ENCODE results near the gene EVI5. TPM values are rescaled to one million over a fixed set of nuclear protein-coding genes. Genes with fewer than 3 reads are reported as not detected.

The EVI5 gene
- total and polyA plus RNA-seq, 10 of the 15 experiments (the other 5 are each of a cell fraction or from before 2014, with no cell fraction given) = 0.27 to 6.8 (median 1.7) TPM

- no peak for TF ChIP-seq STAT3 (IDR thresholded peaks at IDR 0.05; ENCODE audit: low read depth, low read length)
- TF ChIP-seq RELA (IDR thresholded peaks at IDR 0.05; ENCODE audit: borderline replicate concordance, partially characterized antibody) = peak; percentile 41
- TF ChIP-seq DPF2 (IDR thresholded peaks at IDR 0.05) = 0 out of 2 replicates have a peak, but pooled peaks have one; percentile 75
- no peak for TF ChIP-seq MYB (IDR thresholded peaks at IDR 0.05; ENCODE audit: borderline replicate concordance, low read depth, low read length)
- peak; percentile 67 to 73; a peak in 2 of 4 replicates for TF ChIP-seq BHLHE40 (IDR thresholded peaks at IDR 0.05; ENCODE audit: borderline replicate concordance in 1 of 2, low read depth in 2 of 2, low read length in 1 of 2)
- TF ChIP-seq, protein P1, sequence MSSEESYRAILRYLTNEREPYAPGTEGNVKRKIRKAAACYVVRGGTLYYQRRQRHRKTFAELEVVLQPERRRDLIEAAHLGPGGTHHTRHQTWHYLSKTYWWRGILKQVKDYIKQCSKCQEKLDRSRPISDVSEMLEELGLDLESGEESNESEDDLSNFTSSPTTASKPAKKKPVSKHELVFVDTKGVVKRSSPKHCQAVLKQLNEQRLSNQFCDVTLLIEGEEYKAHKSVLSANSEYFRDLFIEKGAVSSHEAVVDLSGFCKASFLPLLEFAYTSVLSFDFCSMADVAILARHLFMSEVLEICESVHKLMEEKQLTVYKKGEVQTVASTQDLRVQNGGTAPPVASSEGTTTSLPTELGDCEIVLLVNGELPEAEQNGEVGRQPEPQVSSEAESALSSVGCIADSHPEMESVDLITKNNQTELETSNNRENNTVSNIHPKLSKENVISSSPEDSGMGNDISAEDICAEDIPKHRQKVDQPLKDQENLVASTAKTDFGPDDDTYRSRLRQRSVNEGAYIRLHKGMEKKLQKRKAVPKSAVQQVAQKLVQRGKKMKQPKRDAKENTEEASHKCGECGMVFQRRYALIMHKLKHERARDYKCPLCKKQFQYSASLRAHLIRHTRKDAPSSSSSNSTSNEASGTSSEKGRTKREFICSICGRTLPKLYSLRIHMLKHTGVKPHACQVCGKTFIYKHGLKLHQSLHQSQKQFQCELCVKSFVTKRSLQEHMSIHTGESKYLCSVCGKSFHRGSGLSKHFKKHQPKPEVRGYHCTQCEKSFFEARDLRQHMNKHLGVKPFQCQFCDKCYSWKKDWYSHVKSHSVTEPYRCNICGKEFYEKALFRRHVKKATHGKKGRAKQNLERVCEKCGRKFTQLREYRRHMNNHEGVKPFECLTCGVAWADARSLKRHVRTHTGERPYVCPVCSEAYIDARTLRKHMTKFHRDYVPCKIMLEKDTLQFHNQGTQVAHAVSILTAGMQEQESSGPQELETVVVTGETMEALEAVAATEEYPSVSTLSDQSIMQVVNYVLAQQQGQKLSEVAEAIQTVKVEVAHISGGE (CRISPR knock-in tag; IDR thresholded peaks at IDR 0.05) = no peak
- TF ChIP-seq EED (IDR thresholded peaks at IDR 0.05; ENCODE audit: low read depth) = no peak
- peak; percentile 89 for TF ChIP-seq NFIC (IDR thresholded peaks at IDR 0.05; ENCODE audit: low read depth, low read length)
- TF ChIP-seq SIX5 (IDR thresholded peaks at IDR 0.05; ENCODE audit: low read depth, low read length, severe bottlenecking) = no peak
- peak; percentile 22 for TF ChIP-seq SMAD1 (IDR thresholded peaks at IDR 0.05; ENCODE audit: low read depth, partially characterized antibody)
- TF ChIP-seq ZNF592 (IDR thresholded peaks at IDR 0.05) = no peak
- TF ChIP-seq TCF7 (IDR thresholded peaks at IDR 0.05; ENCODE audit: borderline replicate concordance) = peak; percentile 95
- TF ChIP-seq RAD51 (IDR thresholded peaks at IDR 0.05) = peak; percentile 94
- TF ChIP-seq IKZF2 (IDR thresholded peaks at IDR 0.05) = peak; percentile 72 to 73; a peak in 2 of 4 replicates
- TF ChIP-seq ETV6 (conservative IDR thresholded peaks at IDR 0.05 in 1 of 2, IDR thresholded peaks at IDR 0.05 in 1 of 2; ENCODE audit: borderline replicate concordance in 1 of 2, low read depth in 1 of 2) = peak in 1 of 2 experiments; percentile 21; a peak in 1 of 4 replicates
- TF ChIP-seq, protein P2, sequence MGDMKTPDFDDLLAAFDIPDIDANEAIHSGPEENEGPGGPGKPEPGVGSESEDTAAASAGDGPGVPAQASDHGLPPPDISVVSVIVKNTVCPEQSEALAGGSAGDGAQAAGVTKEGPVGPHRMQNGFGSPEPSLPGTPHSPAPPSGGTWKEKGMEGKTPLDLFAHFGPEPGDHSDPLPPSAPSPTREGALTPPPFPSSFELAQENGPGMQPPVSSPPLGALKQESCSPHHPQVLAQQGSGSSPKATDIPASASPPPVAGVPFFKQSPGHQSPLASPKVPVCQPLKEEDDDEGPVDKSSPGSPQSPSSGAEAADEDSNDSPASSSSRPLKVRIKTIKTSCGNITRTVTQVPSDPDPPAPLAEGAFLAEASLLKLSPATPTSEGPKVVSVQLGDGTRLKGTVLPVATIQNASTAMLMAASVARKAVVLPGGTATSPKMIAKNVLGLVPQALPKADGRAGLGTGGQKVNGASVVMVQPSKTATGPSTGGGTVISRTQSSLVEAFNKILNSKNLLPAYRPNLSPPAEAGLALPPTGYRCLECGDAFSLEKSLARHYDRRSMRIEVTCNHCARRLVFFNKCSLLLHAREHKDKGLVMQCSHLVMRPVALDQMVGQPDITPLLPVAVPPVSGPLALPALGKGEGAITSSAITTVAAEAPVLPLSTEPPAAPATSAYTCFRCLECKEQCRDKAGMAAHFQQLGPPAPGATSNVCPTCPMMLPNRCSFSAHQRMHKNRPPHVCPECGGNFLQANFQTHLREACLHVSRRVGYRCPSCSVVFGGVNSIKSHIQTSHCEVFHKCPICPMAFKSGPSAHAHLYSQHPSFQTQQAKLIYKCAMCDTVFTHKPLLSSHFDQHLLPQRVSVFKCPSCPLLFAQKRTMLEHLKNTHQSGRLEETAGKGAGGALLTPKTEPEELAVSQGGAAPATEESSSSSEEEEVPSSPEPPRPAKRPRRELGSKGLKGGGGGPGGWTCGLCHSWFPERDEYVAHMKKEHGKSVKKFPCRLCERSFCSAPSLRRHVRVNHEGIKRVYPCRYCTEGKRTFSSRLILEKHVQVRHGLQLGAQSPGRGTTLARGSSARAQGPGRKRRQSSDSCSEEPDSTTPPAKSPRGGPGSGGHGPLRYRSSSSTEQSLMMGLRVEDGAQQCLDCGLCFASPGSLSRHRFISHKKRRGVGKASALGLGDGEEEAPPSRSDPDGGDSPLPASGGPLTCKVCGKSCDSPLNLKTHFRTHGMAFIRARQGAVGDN (IDR thresholded peaks at IDR 0.05) = no peak
Observed at GRCh38 chr1:92536980-92537884, 247.7 kb downstream of the EVI5 start (continued).
